Epithelial cell of esophagus (primary cell): ENCODE measurements around the gene FAM90A26.
"Not testable (repeated sequence)": the region's sequence is repeated elsewhere in the genome, so short reads cannot be mapped to it uniquely, and the experiment has no call there.

Experiments
- DNase-seq: peaks from one replicate; pipeline ENCODE4 v3.0.0; 2010; ENCODE audit warnings: low read depth
- H3K4me3 ChIP-seq: 2 replicates; pipeline ENCODE4 v1.5.1; 2011; ENCODE audit warnings: mild to moderate bottlenecking, low read length, control low read depth
- TF ChIP-seq, protein P1 (sequence below): IDR thresholded peaks from 2 replicates; pipeline ENCODE4 v1.5.1; 2011; ENCODE audit warnings: low read depth, mild to moderate bottlenecking, low read length, control low read depth, inconsistent platforms; ENCODE audit not compliant: insufficient read depth; ENCODE audit errors: missing control alignments

The FAM90A26 gene

GRCh38 chr4:9169791-9170459, at the start of gene FAM90A26:
TSS of gene FAM90A26 (plus strand) at chr4:9170409. CDS start at chr4:9173173, 2,764 bp downstream.
- H3K4me3 ChIP-seq, DNase-seq: not testable (repeated sequence)

DNA sequence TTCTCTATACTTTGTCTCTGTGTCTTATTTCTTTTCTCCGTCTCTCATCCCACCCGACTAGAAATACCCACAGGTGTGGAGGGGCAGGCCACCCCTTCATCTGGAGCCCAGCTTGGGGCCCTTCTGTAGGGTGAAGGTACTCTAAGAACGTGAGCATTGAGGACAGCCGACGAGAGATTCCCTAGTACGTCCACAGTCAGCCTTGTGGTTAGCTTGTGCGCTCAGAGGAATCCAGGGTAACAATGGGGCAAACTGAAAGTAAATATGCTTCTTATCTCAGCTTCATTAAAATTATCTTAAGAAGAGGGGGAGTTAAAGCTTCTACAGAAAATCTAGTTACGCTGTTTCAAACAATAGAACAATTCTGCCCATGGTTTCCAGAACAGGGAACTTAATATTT, 47.5 kb upstream of the FAM90A26 start:
- not testable (repeated sequence) for DNase-seq, H3K4me3 ChIP-seq

DNA sequence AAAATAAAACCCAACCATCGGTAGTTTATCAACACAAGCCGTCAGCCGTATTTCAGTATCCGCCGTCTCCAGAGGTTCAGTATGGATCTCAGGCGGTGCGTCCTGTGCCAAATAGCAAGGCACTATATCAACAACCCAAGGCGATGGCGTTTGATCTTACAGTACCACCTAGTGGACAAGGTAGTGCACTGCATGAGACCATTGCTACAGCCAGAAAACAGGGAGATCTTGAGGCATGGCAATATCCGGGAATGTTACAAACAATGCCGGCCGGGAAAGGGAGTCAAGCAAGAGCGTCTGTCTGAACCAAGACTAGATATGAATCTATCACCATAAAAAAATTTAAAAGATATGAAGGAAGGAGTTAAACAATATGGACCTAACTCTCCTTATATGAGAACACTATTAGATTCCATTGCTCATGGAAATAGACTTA, 46.6 kb upstream of the FAM90A26 start:
- not testable (repeated sequence) for H3K4me3 ChIP-seq
- peak; percentile 49 for DNase-seq
- TF ChIP-seq, protein P1, sequence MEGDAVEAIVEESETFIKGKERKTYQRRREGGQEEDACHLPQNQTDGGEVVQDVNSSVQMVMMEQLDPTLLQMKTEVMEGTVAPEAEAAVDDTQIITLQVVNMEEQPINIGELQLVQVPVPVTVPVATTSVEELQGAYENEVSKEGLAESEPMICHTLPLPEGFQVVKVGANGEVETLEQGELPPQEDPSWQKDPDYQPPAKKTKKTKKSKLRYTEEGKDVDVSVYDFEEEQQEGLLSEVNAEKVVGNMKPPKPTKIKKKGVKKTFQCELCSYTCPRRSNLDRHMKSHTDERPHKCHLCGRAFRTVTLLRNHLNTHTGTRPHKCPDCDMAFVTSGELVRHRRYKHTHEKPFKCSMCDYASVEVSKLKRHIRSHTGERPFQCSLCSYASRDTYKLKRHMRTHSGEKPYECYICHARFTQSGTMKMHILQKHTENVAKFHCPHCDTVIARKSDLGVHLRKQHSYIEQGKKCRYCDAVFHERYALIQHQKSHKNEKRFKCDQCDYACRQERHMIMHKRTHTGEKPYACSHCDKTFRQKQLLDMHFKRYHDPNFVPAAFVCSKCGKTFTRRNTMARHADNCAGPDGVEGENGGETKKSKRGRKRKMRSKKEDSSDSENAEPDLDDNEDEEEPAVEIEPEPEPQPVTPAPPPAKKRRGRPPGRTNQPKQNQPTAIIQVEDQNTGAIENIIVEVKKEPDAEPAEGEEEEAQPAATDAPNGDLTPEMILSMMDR: peak; percentile 63

DNA sequence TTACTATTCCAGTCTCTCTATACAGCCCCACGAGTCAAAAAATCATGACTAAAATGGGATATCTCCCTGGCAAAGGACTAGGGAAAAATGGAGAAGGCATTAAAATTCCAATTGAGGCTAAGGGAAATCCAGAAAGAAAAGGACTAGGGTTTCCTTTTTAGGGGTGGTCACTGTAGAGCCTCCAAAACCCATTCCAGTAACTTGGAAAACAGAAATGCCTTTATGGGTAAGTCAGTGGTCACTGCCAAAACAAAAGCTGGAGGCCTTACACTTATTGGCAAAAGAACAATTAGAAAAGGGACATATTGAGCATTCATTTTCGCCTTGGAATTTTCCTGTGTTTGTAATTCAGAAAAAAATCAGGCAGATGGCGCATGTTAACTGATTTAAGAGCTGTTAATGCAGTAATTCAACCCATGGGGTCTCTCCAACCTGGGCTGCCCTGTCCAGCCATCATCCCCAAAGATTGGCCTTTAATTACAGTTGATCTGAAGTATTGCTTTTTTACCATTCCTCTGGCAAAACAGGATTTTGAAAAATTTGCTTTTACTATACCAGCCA, 44.5 kb upstream of the FAM90A26 start:
- not testable (repeated sequence) for H3K4me3 ChIP-seq, DNase-seq

GRCh38 chr4:9131420-9131819, 38.8 kb upstream of the FAM90A26 start:
- not testable (repeated sequence) for DNase-seq, H3K4me3 ChIP-seq

GRCh38 chr4:9132849-9133248, 37.4 kb upstream of the FAM90A26 start:
- DNase-seq, H3K4me3 ChIP-seq: not testable (repeated sequence)

DNA sequence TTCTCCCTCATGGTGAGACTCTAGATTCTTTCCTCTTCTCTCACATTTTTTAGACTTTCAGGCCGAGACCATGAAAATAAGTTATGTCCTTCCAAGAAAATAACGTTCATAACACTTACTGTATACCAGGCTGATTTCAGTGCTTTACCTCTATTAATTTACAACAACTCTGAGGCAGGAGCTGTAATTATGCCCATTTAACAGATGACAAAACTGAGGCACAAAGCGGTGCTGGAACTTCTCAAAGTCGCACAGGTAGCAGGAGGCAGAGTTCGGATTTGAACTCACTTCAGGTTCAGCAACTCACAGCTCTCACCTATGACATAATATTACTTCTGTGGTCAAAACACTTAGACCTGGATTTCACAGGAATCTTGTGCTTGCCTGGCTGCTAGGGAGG, 36.2 kb upstream of the FAM90A26 start:
- not testable (repeated sequence) for H3K4me3 ChIP-seq, DNase-seq

- H3K4me3 ChIP-seq, DNase-seq: not testable (repeated sequence)
Observed at GRCh38 chr4:9134556-9134955, 35.7 kb upstream of the FAM90A26 start.

GRCh38 chr4:9141050-9141449, 29.2 kb upstream of the FAM90A26 start:
- not testable (repeated sequence) for DNase-seq, H3K4me3 ChIP-seq

DNA sequence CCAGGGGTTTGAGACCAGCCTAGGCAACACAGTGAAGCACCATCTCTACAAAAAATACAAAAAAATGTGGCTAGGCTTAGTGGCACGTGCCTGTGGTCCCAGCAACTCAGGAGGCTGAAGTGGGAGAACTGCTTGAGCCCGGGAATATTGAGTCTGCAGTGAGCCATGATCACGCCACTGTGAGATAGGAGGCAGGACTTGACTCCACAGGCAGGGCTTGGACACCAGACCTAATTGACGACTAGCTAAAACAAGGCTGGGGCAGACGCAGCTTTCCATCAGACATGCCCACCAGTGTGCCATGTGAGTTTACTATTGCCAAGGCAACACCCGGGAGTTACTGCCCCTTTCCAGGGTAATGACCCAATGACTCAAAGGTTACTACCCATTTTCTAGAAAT, 27.4 kb upstream of the FAM90A26 start:
- not testable (repeated sequence) for H3K4me3 ChIP-seq, DNase-seq

DNA sequence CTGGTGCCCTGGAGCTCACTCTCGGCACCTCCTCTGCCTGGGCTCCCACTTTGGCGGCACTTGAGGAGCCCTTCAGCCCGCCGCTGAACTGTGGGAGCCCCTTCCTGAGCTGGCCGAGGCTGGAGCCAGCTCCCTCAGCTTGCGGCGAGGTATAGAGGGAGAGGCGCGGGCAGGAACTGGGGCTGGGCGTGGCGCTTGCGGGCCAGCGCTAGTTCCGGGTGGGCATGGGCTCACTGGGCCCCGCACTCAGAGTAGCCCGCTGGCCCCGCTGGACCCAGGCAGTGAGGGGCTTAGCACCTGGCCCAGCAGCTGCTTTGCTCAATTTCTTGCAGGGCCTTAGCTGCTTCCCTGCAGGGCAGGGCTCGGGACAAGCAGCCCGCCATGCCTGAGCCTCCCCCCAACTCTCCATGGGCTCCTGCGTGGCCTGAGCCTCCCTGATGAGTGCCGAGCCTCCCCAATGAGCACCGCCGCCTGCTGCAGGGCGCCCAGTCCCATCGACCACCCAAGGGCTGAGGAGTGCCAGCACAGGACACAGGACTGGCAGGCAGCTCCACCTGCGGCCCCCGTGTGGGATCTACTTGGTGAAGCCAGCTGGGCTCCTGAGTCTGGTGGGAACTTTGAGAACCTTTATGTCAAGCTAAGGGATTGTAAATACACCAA, 26.7 kb upstream of the FAM90A26 start:
- TF ChIP-seq, protein P1: no peak
- DNase-seq: no peak
- no peak overlapping the region for H3K4me3 ChIP-seq

GRCh38 chr4:9146967-9147366, 23.2 kb upstream of the FAM90A26 start:
- TF ChIP-seq, protein P1: no peak
- H3K4me3 ChIP-seq: no peak overlapping the region
- DNase-seq: no peak

GRCh38 chr4:9147368-9147767, 22.8 kb upstream of the FAM90A26 start:
- DNase-seq, H3K4me3 ChIP-seq: not testable (repeated sequence)

- not testable (repeated sequence) for H3K4me3 ChIP-seq, DNase-seq
Observed at GRCh38 chr4:9148611-9149409, 21.4 kb upstream of the FAM90A26 start.

- H3K4me3 ChIP-seq: peak overlapping the region; percentile 52
- DNase-seq: not testable (repeated sequence)
Observed at GRCh38 chr4:9151809-9152179, 18.4 kb upstream of the FAM90A26 start.
